Lung (tissue), 12 donors: ENCODE results near the gene NEUROD2. TPM values are rescaled to one million over a fixed set of nuclear protein-coding genes. Genes with fewer than 3 reads are reported as not detected.

ENCODE experiments used
- ATAC-seq: fragments of 200-7000 bp; cut with Tn5 transposase; one replicate; pipeline ENCODE4 v1.9.1; 2020; ENCODE audit warnings: moderate number of reproducible peaks; ENCODE audit not compliant: insufficient read depth, low FRiP score
- DNase-seq, 3 donors: peaks; one replicate each; pipeline ENCODE4 v3.0.0-alpha.2; 2013 to 2017
- H3K27ac ChIP-seq, 2 donors: one replicate each; pipeline ENCODE4 v1.5.1; 2013; ENCODE audit warnings: mild to moderate bottlenecking in 2 of 2, moderate library complexity in 2 of 2, control low read depth in 1 of 2, inconsistent platforms in 1 of 2, low read depth in 1 of 2, low read length in 1 of 2
- H3K27me3 ChIP-seq, 3 donors: one replicate each; pipeline ENCODE4 v1.5.1; 2013; ENCODE audit warnings: low read length in 2 of 3; ENCODE audit not compliant: control insufficient read depth in 3 of 3, insufficient read depth in 3 of 3
- H3K36me3 ChIP-seq, 4 donors: one replicate each; pipeline ENCODE4 v1.5.1; 2013; ENCODE audit warnings: low read length in 4 of 4, mild to moderate bottlenecking in 1 of 4, moderate library complexity in 1 of 4; ENCODE audit not compliant: control insufficient read depth in 4 of 4, insufficient read depth in 4 of 4
- H3K4me1 ChIP-seq, 5 donors: one replicate each; pipeline ENCODE4 v1.5.1; 2013; ENCODE audit warnings: low read length in 5 of 5, mild to moderate bottlenecking in 2 of 5, moderate library complexity in 1 of 5; ENCODE audit not compliant: control insufficient read depth in 5 of 5, insufficient read depth in 5 of 5
- H3K4me3 ChIP-seq: one replicate; pipeline ENCODE4 v1.5.1; 2013; ENCODE audit warnings: mild to moderate bottlenecking, control low read depth, moderate library complexity
- H3K9ac ChIP-seq, 2 donors: one replicate each; pipeline ENCODE4 v1.5.1; 2013; ENCODE audit warnings: low read length in 2 of 2, control low read depth in 1 of 2; ENCODE audit not compliant: insufficient read depth in 1 of 2
- H3K9me3 ChIP-seq, 4 donors: one replicate each; pipeline ENCODE4 v1.5.1; 2013; ENCODE audit warnings: low read length in 3 of 4, mild to moderate bottlenecking in 1 of 4, moderate library complexity in 1 of 4; ENCODE audit not compliant: control insufficient read depth in 4 of 4, insufficient read depth in 3 of 4
- WGBS, 2 donors: extraction: QIAGEN DNeasy Blood & Tissue Kit; methylation state at CpG; one replicate each; pipeline ENCODE4 v1.1.7; 2013; 5-methylcytosine and 5-hydroxymethylcytosine counted together
- polyA plus RNA-seq, 2 donors: library from polyadenylated mRNA; stranded (reverse); fragments of 200-250 nt; gene quantifications; one replicate each; pipeline ENCODE4 v1.2.1, GENCODE V29; 2013
- total RNA-seq, 2 donors: library from RNA; depleted of rRNA in 1 of 2; stranded (reverse); fragments of >200 nt in 1 of 2; gene quantifications; one replicate each; pipeline ENCODE4 v1.2.1, GENCODE V29; 2014 to 2021
- TF ChIP-seq, protein P1 (sequence below): IDR thresholded peaks from 2 replicates; pipeline ENCODE4 v1.5.1; 2012; ENCODE audit warnings: mild to moderate bottlenecking; ENCODE audit errors: control extremely low read depth, extremely low read depth
- donor health status: control.
- donor health status: control.
- donor health status: Bipolar disorder and iron deficiency.
- donor health status: healthy.
- donor health status: DM: yes; HTN: yes; CAD: no.

NEUROD2 gene
- total and polyA plus RNA-seq, 4 donors = 0.04 TPM; not detected in 3

DNA sequence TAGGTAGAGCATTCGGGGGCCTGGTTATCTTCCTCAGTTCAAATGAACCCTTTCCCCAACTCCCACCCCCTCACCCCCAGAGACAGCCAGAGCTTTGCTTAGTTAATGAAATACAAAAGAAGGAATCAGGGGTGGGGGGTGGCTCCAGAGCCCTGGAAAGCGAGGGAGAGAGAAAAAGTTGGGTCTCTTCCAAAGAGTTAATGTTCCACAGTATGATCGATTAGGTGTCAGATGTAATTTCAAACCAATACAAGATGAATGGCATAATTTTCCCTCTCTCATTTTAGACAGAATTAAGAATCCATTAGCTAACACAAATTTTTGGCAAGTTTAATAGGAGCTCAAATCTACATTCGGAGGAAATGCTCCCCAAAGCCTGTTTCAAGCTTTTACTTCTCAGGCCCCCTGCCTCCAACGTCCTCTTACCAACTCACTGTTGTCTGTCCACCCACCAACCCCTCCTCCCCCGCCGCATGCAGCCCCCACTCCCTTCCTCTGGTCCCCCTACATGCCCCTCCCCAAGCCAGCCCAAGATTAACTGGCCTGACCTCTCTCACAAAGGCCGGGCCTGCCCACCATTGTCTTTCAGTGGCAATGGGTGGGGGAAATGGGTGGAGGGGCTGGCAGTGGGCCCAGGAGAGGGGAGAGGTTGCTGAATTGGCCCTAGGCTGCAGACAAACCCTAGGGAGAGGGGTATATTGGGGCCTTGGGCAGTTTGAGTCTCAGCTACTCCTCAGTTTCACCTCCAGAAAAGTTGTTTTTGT is 28.2 kb downstream of the NEUROD2 start:
- no peaks in the 10 kb centered on the region for H3K9me3 ChIP-seq
- no peak overlapping the region for H3K27ac ChIP-seq
- peaks cover 0 to 17% (median 10%) of the 10 kb centered on the region in 5 donors for H3K4me1 ChIP-seq
- H3K9ac ChIP-seq = no peak overlapping the region
- DNase-seq (peak; percentile 74 to 83 (median 76)), ATAC-seq (no peak)
- no peaks in the 10 kb centered on the region for H3K27me3 ChIP-seq
- 54 to 68% methylated on average over 8 of the region's 8 CpGs for WGBS, 2 donors
- no peaks in the 10 kb centered on the region for H3K36me3 ChIP-seq
- H3K4me3 ChIP-seq = no peak overlapping the region
- TF ChIP-seq, protein P1, sequence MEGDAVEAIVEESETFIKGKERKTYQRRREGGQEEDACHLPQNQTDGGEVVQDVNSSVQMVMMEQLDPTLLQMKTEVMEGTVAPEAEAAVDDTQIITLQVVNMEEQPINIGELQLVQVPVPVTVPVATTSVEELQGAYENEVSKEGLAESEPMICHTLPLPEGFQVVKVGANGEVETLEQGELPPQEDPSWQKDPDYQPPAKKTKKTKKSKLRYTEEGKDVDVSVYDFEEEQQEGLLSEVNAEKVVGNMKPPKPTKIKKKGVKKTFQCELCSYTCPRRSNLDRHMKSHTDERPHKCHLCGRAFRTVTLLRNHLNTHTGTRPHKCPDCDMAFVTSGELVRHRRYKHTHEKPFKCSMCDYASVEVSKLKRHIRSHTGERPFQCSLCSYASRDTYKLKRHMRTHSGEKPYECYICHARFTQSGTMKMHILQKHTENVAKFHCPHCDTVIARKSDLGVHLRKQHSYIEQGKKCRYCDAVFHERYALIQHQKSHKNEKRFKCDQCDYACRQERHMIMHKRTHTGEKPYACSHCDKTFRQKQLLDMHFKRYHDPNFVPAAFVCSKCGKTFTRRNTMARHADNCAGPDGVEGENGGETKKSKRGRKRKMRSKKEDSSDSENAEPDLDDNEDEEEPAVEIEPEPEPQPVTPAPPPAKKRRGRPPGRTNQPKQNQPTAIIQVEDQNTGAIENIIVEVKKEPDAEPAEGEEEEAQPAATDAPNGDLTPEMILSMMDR = no peak

- DNase-seq (no peak), ATAC-seq (no peak)
- Histone ChIP-seq H3K27ac (no peak overlapping the region), H3K36me3 (no peaks in the 10 kb centered on the region), H3K4me3 (no peak overlapping the region), H3K9me3 (no peaks in the 10 kb centered on the region), H3K27me3 (no peaks in the 10 kb centered on the region), H3K4me1 (peaks cover 0 to 22% (median 10%) of the 10 kb centered on the region in 5 donors), H3K9ac (no peak overlapping the region)
- TF ChIP-seq, protein P1 = no peak
- 83 to 86% methylated on average over 2 of the region's 2 CpGs for WGBS, 2 donors
Measured at GRCh38 chr17:39578272-39578671, 29.4 kb downstream of the NEUROD2 start.

GRCh38 chr17:39576187-39576586 is 31.5 kb downstream of the NEUROD2 start:
- DNase-seq (peak in 1 of 3 donors; percentile 20), ATAC-seq (no peak)
- WGBS, 2 donors = 23 to 38% methylated on average over 7 of the region's 7 CpGs
- TF ChIP-seq, protein P1 = no peak
- Histone ChIP-seq H3K36me3 (no peaks in the 10 kb centered on the region), H3K4me1 (peaks cover 0 to 22% (median 10%) of the 10 kb centered on the region in 5 donors), H3K4me3 (no peak overlapping the region), H3K27ac (no peak overlapping the region), H3K27me3 (no peaks in the 10 kb centered on the region), H3K9me3 (peaks cover 0 to 1% (median 0%) of the 10 kb centered on the region in 4 donors), H3K9ac (no peak overlapping the region)
